ENCODE data around the gene OBP2B.

The OBP2B gene

GRCh38 chr9:133163504-133164172 lies 45.4 kb downstream of the OBP2B start, which contains the start of gene GBGT1:
Gene GBGT1, minus strand, starts transcription at chr9:133163914. Its CDS starts 1,502 bp downstream, at chr9:133162412.
- DNase-seq (ENCODE audit: low read depth), result peak; percentile 14
- peak within 1 kb of the TSS; percentile 39 for H3K4me3 ChIP-seq (ENCODE audit: low read length)
- no peak for TF ChIP-seq CTCF (IDR thresholded peaks at IDR 0.05; ENCODE audit: insufficient read depth, low read depth, low read length, missing control alignments)

GRCh38 chr9:133162861-133163503 lies 46.1 kb downstream of the OBP2B start:
- no peak for DNase-seq (ENCODE audit: low read depth)
- no peak for TF ChIP-seq CTCF (IDR thresholded peaks at IDR 0.05; ENCODE audit: insufficient read depth, low read depth, low read length, missing control alignments)
- H3K4me3 ChIP-seq (ENCODE audit: low read length), result peak overlapping the region; percentile 39

- H3K4me3 ChIP-seq (ENCODE audit: low read length), result no peak overlapping the region
- TF ChIP-seq CTCF (IDR thresholded peaks at IDR 0.05; ENCODE audit: insufficient read depth, low read depth, low read length, missing control alignments), result no peak
- no peak for DNase-seq (ENCODE audit: low read depth)
Measured at GRCh38 chr9:133161547-133161950, 47.5 kb downstream of the OBP2B start.

- H3K4me3 ChIP-seq (ENCODE audit: low read length), result no peak overlapping the region
- DNase-seq (ENCODE audit: low read depth), result peak; percentile 69
- peak; percentile 79 for TF ChIP-seq CTCF (IDR thresholded peaks at IDR 0.05; ENCODE audit: insufficient read depth, low read depth, low read length, missing control alignments)
Measured at GRCh38 chr9:133160742-133161546, 48.1 kb downstream of the OBP2B start.

GRCh38 chr9:133158695-133159094 lies 50.4 kb downstream of the OBP2B start:
- H3K4me3 ChIP-seq (ENCODE audit: low read length), result no peak overlapping the region
- TF ChIP-seq CTCF (IDR thresholded peaks at IDR 0.05; ENCODE audit: insufficient read depth, low read depth, low read length, missing control alignments), result no peak
- no peak for DNase-seq (ENCODE audit: low read depth)
